SU-DHL-6 (cell line): ENCODE measurements around the gene POU2AF3.

Source experiments
- H2AFZ ChIP-seq: fragments of 200-600 bp; sonication (generic); 2 replicates; pipeline ENCODE4 v1.6.1; 2014; ENCODE audit warnings: low read depth, mild to moderate bottlenecking, moderate library complexity, mixed read lengths, antibody characterized with exemption, low read length; ENCODE audit not compliant: severe bottlenecking
- H3F3A ChIP-seq: fragments of 200-600 bp; shearing (Covaris generic); 2 replicates; pipeline ENCODE4 v1.6.0; 2016; ENCODE audit warnings: antibody characterized with exemption, mild to moderate bottlenecking; ENCODE audit not compliant: insufficient read depth
- H3K27ac ChIP-seq: fragments of 200-600 bp; sonication (generic); 2 replicates; pipeline ENCODE4 v1.5.1; 2016; ENCODE audit warnings: low read depth, mild to moderate bottlenecking, low read length, moderate library complexity, mixed read lengths
- H3K27me3 ChIP-seq: fragments of 200-600 bp; sonication (generic), shearing (Covaris generic); 2 replicates; pipeline ENCODE4 v1.6.0; 2014; ENCODE audit warnings: mild to moderate bottlenecking, low read length
- H3K36me3 ChIP-seq: fragments of 200-600 bp; sonication (generic); 2 replicates; pipeline ENCODE4 v1.6.1; 2014; ENCODE audit warnings: mild to moderate bottlenecking, low read length, mixed read lengths
- H3K4me2 ChIP-seq: fragments of 300-600, 200-600 bp; shearing (Covaris generic), sonication (generic); 2 replicates; pipeline ENCODE4 v1.6.0; 2014; ENCODE audit warnings: low read length, low read depth, mild to moderate bottlenecking; ENCODE audit not compliant: poor library complexity, severe bottlenecking
- H3K4me3 ChIP-seq: fragments of 200-600 bp; sonication (generic); 2 replicates; pipeline ENCODE4 v1.5.1; 2014; ENCODE audit warnings: antibody characterized with exemption, low read length, mild to moderate bottlenecking, mixed read lengths; ENCODE audit not compliant: insufficient read depth, poor library complexity, severe bottlenecking
- H3K79me2 ChIP-seq: fragments of 200-600 bp; sonication (generic); 2 replicates; pipeline ENCODE4 v1.6.1; 2014; ENCODE audit warnings: mild to moderate bottlenecking, low read length, moderate library complexity; ENCODE audit not compliant: insufficient read depth
- H3K9ac ChIP-seq: fragments of 200-600 bp; sonication (generic); 2 replicates; pipeline ENCODE4 v1.7.0; 2014; ENCODE audit warnings: mild to moderate bottlenecking, low read length
- H3K9me2 ChIP-seq: fragments of 200-600 bp; sonication (generic); replicated peaks from 2 replicates; pipeline ENCODE4 v1.6.1; 2014; ENCODE audit warnings: low read length; ENCODE audit not compliant: insufficient read depth
- H3K9me3 ChIP-seq: fragments of 200-600 bp; sonication (generic); 2 replicates; pipeline ENCODE4 v1.6.1; 2014; ENCODE audit warnings: low read length, mixed read lengths; ENCODE audit not compliant: insufficient read depth
- H4K20me1 ChIP-seq: fragments of 200-600 bp; sonication (generic); 2 replicates; pipeline ENCODE4 v1.6.1; 2014; ENCODE audit warnings: low read depth, mild to moderate bottlenecking, antibody characterized with exemption, low read length, moderate library complexity, mixed read lengths
- CTCF ChIP-seq: fragments of 200-600 bp; sonication (generic); IDR thresholded peaks from one replicate; pipeline ENCODE4 v1.5.1; 2017; ENCODE audit warnings: antibody characterized with exemption, mild to moderate bottlenecking, low read length, moderate library complexity; ENCODE audit not compliant: insufficient read depth, poor library complexity, severe bottlenecking
- EZH2phosphoT487 ChIP-seq: fragments of 200-600 bp; sonication (generic), shearing (Covaris generic); conservative IDR thresholded peaks from 2 replicates; pipeline ENCODE4 v1.6.1; 2018; ENCODE audit warnings: mild to moderate bottlenecking, antibody characterized with exemption, low read length, moderate library complexity, mixed read lengths

Gene POU2AF3

GRCh38 chr11:111357150-111358037 lies 59.0 kb downstream of the POU2AF3 start:
- no peaks in the 10 kb centered on the region for H3K9me2 ChIP-seq
- TF ChIP-seq EZH2phosphoT487, result no peak
- no peak for TF ChIP-seq CTCF
- H3K79me2 ChIP-seq, result peaks cover 32% of the 10 kb centered on the region
- no peak overlapping the region for H2AFZ ChIP-seq
- 0 out of 2 replicates have a peak overlapping the region, but pooled peaks have one; percentile 56 for H3K9ac ChIP-seq
- peaks cover 42% of the 10 kb centered on the region for H3F3A ChIP-seq
- no peak overlapping the region for H3K4me3 ChIP-seq
- H3K27me3 ChIP-seq, result no peaks in the 10 kb centered on the region
- peak overlapping the region; percentile 70 for H3K4me2 ChIP-seq
- no peaks in the 10 kb centered on the region for H4K20me1 ChIP-seq
- H3K36me3 ChIP-seq, result peaks cover 27% of the 10 kb centered on the region
- H3K9me3 ChIP-seq, result no peaks in the 10 kb centered on the region
- peak overlapping the region; percentile 94 for H3K27ac ChIP-seq
